IMR-90 (cell line): Measurements from ENCODE around the gene ZNF467.

Experiments
- CEBPB ChIP-seq: IDR thresholded peaks from 2 replicates; pipeline ENCODE4 v1.6.1; 2012; ENCODE audit warnings: low read depth, low read length, improper control_type of control experiment
- CHD1 ChIP-seq: IDR thresholded peaks from 2 replicates; pipeline ENCODE4 v1.6.1; 2012; ENCODE audit warnings: low read depth, low read length, improper control_type of control experiment
- MAFK ChIP-seq: IDR thresholded peaks from 2 replicates; pipeline ENCODE4 v1.6.1; 2012; ENCODE audit warnings: low read depth, low read length, improper control_type of control experiment
- MAZ ChIP-seq: IDR thresholded peaks from 2 replicates; pipeline ENCODE4 v1.6.1; 2012; ENCODE audit warnings: low read depth, mild to moderate bottlenecking, low read length, improper control_type of control experiment, moderate library complexity, borderline replicate concordance
- MXI1 ChIP-seq: IDR thresholded peaks from 2 replicates; pipeline ENCODE4 v1.6.1; 2012; ENCODE audit warnings: low read depth, mild to moderate bottlenecking, low read length, moderate library complexity, borderline replicate concordance
- POLR2A ChIP-seq: IDR thresholded peaks from 2 replicates; pipeline ENCODE4 v1.6.1; 2012; ENCODE audit warnings: mild to moderate bottlenecking, low read depth, low read length
- RAD21 ChIP-seq: IDR thresholded peaks from 2 replicates; pipeline ENCODE4 v1.6.1; 2012; ENCODE audit warnings: low read length, improper control_type of control experiment
- RCOR1 ChIP-seq: IDR thresholded peaks from 2 replicates; pipeline ENCODE4 v1.6.1; 2012; ENCODE audit warnings: mild to moderate bottlenecking, low read length, improper control_type of control experiment; ENCODE audit not compliant: insufficient replicate concordance
- RFX5 ChIP-seq: IDR thresholded peaks from 2 replicates; pipeline ENCODE4 v1.8.0; 2012; ENCODE audit warnings: low read depth, mild to moderate bottlenecking, low read length, moderate library complexity
- SMC3 ChIP-seq: fragments of 150-350 bp; IDR thresholded peaks from 2 replicates; pipeline ENCODE4 v1.6.1; 2016; ENCODE audit warnings: low read depth, mild to moderate bottlenecking, antibody characterized with exemption, low read length, moderate library complexity
- USF2 ChIP-seq: fragments of 150-350 bp; IDR thresholded peaks from 2 replicates; pipeline ENCODE4 v1.6.1; 2017; ENCODE audit warnings: mild to moderate bottlenecking, antibody characterized with exemption, low read length, low read depth
- TF ChIP-seq, protein P1 (sequence below): conservative IDR thresholded peaks from 2 replicates; pipeline ENCODE4 v1.5.1; 2012; ENCODE audit warnings: mild to moderate bottlenecking, low read depth, low read length, improper control_type of control experiment
- TF ChIP-seq, protein P2 (sequence below): fragments of 150-350 bp; IDR thresholded peaks from 2 replicates; pipeline ENCODE4 v1.6.1; 2016; ENCODE audit warnings: low read depth, mild to moderate bottlenecking, low read length, moderate library complexity, borderline replicate concordance

DNA sequence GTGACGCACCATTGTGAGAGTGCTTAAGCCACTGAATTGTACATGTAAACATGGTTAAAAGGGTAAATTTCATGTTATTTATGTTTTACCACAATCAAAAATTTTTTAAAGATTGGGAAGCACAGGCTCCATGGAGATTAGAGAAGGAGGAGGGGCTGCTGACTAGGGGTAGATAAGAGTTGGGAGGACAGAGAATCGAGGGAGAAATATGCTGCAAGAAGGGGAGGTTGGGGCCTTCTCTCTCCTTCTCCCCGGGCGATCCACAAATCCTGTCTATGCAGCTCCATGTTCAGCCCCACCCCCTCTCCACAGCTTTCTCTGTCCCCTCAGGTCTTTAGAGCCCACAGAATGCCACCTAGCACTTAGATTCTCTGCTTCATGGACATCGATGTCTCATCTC is 12.1 kb downstream of the ZNF467 start:
- TF ChIP-seq, protein P1, sequence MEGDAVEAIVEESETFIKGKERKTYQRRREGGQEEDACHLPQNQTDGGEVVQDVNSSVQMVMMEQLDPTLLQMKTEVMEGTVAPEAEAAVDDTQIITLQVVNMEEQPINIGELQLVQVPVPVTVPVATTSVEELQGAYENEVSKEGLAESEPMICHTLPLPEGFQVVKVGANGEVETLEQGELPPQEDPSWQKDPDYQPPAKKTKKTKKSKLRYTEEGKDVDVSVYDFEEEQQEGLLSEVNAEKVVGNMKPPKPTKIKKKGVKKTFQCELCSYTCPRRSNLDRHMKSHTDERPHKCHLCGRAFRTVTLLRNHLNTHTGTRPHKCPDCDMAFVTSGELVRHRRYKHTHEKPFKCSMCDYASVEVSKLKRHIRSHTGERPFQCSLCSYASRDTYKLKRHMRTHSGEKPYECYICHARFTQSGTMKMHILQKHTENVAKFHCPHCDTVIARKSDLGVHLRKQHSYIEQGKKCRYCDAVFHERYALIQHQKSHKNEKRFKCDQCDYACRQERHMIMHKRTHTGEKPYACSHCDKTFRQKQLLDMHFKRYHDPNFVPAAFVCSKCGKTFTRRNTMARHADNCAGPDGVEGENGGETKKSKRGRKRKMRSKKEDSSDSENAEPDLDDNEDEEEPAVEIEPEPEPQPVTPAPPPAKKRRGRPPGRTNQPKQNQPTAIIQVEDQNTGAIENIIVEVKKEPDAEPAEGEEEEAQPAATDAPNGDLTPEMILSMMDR: no peak
- TF ChIP-seq MXI1: no peak
- no peak for TF ChIP-seq CEBPB
- no peak for TF ChIP-seq RAD21
- TF ChIP-seq, protein P2, sequence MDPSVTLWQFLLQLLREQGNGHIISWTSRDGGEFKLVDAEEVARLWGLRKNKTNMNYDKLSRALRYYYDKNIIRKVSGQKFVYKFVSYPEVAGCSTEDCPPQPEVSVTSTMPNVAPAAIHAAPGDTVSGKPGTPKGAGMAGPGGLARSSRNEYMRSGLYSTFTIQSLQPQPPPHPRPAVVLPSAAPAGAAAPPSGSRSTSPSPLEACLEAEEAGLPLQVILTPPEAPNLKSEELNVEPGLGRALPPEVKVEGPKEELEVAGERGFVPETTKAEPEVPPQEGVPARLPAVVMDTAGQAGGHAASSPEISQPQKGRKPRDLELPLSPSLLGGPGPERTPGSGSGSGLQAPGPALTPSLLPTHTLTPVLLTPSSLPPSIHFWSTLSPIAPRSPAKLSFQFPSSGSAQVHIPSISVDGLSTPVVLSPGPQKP: no peak
- no peak for TF ChIP-seq RFX5
- no peak for TF ChIP-seq USF2
- TF ChIP-seq MAFK: no peak
- no peak for TF ChIP-seq RCOR1
- no peak for TF ChIP-seq POLR2A
- no peak for TF ChIP-seq MAZ
- no peak for TF ChIP-seq CHD1
- no peak for TF ChIP-seq SMC3
